GM19468 (cell line): Measurements from ENCODE around the gene CIRBP.

ENCODE experiments used
- ATAC-seq: cut with Tn5 transposase; IDR thresholded peaks from one replicate; pipeline ENCODE4 v1.9.1; 2021; ENCODE audit warnings: mild to moderate bottlenecking, moderate library complexity, moderate number of reproducible peaks; ENCODE audit not compliant: unreplicated experiment; ENCODE audit errors: extremely low read depth

Gene CIRBP

GRCh38 chr19:1269065-1269477 lies at the start of gene CIRBP:
Gene CIRBP (plus strand): TSS chr19:1269332. CDS start chr19:1270934, 1,602 bp downstream.
- peak; percentile 26 for ATAC-seq

GRCh38 chr19:1219786-1220476 lies 49.2 kb upstream of the CIRBP start:
- ATAC-seq: no peak

- no peak for ATAC-seq
These were observed 48.6 kb upstream of the CIRBP start for GRCh38 chr19:1220477-1220930.

GRCh38 chr19:1220976-1221903 lies 47.9 kb upstream of the CIRBP start:
- ATAC-seq: no peak

GRCh38 chr19:1221904-1222255 lies 47.3 kb upstream of the CIRBP start:
- no peak for ATAC-seq

- no peak for ATAC-seq
These were observed 46.7 kb upstream of the CIRBP start for GRCh38 chr19:1222394-1222793.

- ATAC-seq: no peak
These were observed 45.9 kb upstream of the CIRBP start for GRCh38 chr19:1223018-1223855.

- ATAC-seq: no peak
These were observed 44.9 kb upstream of the CIRBP start for GRCh38 chr19:1224047-1224825.

GRCh38 chr19:1224847-1225246 lies 44.3 kb upstream of the CIRBP start:
- no peak for ATAC-seq

GRCh38 chr19:1225440-1226226 lies 43.5 kb upstream of the CIRBP start:
- no peak for ATAC-seq

- no peak for ATAC-seq
These were observed 43.0 kb upstream of the CIRBP start for GRCh38 chr19:1226227-1226518.

- ATAC-seq: no peak
These were observed 42.4 kb upstream of the CIRBP start for GRCh38 chr19:1226522-1227303.

GRCh38 chr19:1227304-1228054 lies 41.7 kb upstream of the CIRBP start:
- no peak for ATAC-seq

- ATAC-seq: no peak
These were observed 40.8 kb upstream of the CIRBP start for GRCh38 chr19:1228161-1228957.

- ATAC-seq: no peak
These were observed 39.8 kb upstream of the CIRBP start for GRCh38 chr19:1229056-1229923.
